Activated CD4-positive, alpha-beta T cell treated with anti-CD3 and anti-CD28 coated beads, Interleukin-2, amount 50 U/mL, for 16 hours (primary cell): ENCODE measurements around the gene INSRR.

ENCODE experiments used
- DNase-seq: peaks from one replicate; pipeline ENCODE4 v3.0.0-alpha.2; 2020

Gene INSRR

DNA sequence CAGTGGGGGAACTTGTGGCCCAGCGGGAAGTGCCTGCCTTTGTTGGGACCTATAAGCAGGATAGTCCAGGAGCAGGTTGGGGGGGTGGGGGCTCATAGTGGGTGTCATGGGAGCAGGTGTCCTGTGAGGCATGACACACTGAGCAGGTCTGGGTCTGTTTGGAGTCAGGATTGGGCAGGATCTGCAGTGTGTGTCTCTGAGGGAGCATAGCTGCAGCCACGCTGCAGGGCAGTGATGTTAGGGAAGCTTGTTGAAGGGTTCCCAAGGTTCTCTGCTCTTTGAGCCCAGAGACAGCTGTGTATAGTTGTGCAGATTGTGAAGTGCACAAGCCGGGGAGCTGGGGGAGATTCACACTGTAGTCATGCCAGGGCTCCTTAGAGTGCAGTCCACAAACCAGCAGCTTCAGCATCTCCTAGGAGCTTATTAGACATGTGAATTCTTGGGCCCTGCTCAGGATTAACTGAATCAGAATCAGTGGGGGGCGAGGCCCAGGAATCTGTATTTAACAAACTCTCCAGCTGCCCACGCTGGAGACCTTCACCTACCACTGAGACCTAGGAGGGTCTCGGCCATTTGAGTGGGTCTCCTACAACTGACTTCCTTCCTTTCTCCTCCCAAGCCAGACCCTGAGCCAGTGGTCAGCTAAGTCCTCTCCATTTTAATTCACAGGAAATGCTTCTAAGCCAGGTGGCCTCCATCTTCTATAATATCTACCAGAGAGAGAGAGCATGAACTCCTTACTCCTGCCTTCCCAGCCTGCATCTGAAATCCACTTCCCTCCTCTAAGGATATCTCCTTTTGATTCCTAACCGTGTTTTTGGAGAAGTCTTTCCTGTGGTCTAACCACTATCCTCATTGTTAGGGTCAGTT lies 11.1 kb downstream of the INSRR start:
- DNase-seq = no peak

DNA sequence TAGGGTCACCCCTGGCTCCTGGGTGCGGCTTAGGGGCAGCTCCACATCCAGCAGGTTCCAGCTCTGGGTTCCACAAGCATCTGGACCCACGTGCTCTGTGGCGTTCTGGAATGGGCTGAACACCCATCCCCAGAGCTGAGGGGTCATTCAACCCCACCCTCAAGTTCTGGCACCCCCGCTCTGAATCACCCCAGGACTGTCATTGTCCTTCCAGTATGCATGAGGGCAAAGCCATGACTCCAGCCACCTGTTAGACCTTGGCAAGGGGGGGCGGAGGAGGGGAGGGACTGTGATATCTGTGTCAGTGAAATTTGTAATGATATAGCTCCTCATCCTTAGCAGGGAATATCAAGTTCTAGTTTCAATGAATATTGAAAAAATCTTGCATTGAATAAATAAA lies 12.3 kb downstream of the INSRR start:
- DNase-seq = no peak

DNA sequence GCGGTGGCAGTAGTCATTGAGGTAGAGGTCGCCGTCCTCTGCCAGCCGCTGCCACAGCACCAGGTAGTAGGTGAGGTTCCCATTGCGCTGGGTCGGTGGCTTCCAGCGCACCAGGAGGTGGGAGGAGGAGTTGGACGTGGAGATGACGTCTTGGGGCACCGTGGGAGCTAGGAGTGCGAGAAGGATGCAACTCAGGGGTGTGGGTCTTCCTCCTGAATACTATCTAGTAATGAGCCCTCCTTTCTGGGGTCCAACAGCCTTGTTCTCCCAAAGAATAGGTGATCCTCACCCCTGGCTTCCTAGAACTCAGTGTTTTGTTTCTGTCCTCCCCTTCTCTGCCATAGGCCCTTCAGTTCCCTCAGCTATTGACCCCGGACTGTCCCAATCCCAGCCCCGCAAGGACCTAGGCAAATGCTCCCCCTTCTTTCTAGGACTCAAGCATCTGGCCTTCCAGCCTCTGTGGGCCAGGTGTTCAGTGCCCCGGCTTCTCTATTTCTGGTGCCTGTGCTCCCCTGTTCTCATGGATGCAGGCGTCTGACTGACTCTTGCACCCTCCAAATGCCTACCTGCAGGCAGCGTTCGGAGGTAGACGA lies 12.9 kb downstream of the INSRR start:
- no peak for DNase-seq

DNA sequence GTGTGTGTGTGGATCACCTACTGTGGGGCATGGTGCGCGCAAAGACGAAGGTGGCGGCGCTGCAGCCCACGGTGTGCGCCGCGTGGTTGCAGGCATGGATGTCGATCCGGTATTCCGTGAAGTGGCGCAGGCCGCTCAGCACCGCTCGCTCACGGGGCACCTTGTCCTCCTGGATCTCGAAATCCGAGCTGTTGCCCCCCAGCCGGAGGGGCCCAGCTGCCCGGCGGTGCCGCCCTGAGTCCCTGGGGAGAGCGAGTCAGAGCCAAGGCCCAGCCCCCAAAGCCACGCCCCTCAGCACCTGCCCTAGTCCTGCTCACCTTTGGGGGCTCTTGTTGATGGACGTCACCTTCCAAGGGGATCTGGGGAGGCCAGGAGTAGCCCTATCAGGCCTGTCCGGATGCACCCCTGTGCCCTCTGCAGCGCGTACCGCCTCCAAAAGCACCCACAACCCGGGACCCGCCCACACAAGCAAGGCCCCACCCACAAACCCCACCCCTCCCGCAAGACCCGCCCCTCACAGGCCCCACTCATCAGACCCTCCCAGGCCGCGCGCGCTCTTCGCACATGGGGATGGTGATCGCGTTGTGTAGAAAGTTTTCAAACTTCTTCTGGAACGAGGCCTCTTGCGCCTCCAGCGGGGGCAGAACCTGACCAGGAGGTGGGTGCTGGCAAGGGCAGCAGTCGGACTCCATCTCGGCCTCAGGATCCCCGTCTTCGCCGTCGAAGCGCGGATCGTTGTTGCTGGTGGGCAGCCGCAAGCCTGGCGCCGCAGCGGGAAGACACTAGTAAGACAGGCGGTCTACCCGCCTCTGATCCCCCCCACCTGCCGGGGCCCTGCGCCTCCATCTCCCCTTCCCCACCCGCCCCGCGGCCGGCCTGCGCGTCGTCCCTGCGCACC lies 13.6 kb downstream of the INSRR start:
- no peak for DNase-seq

DNA sequence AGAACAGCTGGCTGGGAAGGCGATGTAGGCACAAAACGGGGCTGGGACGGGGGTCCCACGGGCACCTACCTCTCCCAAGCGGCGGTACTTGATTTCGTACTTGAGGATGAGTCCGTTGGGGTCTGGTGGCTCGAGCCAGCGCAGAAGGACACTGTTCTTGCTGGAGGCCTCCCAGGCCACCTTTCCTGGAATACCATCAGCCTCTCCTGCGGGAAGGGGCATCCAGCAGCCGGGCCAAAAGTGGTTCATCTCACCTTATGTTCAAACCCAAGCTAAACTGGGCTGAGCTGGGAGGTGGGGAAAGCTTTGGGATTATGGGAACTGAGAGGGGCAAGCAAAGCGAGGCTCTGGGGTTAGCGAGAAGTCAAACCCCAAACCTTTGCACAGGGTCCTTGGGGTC lies 14.3 kb downstream of the INSRR start:
- no peak for DNase-seq

DNA sequence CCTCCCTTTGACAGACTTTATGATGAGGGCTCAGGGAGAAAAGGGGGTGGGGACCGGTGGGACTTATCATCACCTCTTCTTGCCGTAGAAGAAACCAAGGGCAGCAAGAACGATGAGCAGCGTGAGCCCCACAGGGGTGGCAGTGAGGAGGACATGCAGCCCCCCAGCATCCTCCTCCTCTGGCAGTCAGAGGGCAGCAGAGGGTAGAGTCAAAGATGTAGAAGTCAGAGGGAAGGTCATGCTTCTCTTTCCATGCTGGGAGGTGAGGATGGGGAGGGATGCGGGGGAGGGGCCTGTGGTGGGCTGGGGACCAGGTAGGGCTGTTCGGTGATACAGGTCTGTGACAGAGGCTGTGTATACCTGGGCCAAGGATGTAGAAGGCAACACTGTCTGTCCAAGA lies 14.8 kb downstream of the INSRR start:
- no peak for DNase-seq

DNA sequence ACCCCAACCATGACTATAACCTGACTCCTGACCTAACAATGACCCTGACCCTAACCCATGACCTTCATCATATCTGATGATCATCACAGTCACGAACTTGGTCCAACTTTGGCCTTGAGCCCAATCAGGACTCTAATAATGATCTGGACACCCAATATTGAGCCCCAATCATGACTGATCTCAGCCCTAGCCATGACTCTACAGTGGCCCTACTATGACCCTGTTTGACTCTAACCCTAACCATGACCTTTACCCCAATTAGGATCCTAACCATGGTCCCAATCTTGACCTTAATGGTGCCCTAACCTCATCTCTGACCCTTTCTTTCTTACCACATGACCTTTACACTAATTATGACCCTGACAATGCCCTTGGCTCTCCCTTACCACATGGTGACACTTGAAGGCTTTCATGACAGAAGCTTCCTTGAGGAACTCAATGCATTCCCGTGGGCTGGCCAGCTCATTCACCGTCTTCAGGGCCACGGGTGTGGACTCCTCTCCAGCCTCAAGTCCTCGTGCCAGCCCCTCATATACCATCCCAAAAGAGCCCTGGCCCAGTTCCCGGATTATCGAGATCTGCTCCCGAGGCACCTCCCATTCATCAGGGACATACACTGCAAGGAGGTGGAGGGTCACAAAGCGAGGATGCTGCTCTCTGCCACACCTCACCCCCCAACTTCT lies 16.2 kb downstream of the INSRR start:
- DNase-seq = no peak

DNA sequence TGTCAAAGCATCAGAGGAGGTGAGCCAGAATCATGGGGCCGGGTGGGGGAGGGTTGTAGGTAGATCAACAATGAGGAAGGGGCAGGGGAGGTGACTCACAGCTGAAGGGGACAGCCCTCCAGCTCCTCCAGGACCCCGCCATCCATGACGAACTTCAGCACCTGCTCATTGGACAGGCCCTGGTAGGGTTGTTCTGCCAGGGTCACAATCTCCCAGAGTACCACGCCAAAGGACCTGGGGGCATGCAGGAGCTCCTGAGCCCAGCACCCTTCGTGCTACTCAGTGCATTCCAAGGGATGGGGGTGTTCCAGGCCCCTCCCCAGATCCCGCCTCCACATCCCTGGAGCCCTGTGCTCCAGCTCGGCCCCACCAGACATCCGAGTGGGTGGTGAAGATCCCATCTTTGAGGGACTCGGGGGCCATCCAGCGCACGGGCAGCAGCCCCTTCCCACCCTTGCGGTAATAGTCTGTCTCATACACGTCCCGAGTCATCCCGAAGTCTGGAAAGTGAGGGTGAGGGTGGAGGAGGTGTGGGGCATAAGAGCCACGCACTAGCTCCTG lies 17.5 kb downstream of the INSRR start:
- no peak for DNase-seq

DNA sequence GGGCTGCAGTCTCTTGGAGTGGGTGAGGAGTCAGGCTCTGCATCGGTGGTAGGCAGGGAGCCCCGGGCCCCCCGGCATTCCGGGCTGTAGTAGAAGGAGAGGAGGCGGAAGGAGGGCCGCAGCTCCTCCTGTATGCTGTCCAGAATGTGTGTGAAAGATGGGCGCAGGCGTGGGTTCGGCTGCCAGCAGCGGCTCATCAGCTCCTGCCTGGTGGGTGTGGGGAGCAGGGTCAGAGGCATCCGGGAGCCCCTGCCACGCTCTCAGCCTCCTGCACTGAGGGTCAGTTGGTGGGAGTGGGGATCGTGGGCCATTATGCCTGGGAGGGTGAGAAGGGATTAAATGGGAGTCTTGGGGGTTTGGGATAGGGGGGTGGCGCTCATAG lies 18.0 kb downstream of the INSRR start:
- DNase-seq = no peak

DNA sequence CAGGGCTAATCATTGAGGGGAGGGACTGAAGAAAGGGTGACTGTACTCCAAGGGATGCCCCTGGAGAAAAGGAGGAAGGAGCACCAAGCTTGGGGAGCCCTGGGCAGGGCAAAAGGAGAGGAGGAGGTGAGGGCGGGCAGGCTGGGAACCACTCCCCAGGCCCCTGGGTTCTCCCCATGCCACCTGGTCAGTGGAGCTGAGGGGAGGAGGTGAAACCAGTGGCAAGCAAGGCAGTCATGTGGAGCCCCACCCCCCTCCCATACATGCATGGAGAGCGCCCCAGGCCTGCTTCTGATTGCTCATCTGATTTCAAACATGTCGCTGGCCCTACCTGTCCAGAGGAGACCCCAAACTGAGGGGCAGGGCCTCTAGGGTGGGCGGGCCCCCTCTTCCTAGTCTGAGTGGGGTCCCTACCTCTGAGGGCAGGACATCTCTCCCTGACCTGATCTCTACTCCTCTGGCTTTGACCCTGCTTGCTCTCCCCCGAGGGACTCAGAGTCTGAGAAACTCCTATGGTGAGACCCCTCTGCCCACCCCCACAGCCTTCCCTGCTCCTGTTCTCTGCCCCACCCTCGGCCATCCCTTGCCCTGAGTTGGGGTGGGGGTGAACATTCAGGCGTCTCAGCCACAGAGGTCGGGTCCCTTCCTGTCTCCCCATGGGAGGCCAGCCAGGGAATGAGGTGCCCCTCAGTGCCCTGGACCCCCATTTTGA lies 18.6 kb downstream of the INSRR start:
- no peak for DNase-seq

DNA sequence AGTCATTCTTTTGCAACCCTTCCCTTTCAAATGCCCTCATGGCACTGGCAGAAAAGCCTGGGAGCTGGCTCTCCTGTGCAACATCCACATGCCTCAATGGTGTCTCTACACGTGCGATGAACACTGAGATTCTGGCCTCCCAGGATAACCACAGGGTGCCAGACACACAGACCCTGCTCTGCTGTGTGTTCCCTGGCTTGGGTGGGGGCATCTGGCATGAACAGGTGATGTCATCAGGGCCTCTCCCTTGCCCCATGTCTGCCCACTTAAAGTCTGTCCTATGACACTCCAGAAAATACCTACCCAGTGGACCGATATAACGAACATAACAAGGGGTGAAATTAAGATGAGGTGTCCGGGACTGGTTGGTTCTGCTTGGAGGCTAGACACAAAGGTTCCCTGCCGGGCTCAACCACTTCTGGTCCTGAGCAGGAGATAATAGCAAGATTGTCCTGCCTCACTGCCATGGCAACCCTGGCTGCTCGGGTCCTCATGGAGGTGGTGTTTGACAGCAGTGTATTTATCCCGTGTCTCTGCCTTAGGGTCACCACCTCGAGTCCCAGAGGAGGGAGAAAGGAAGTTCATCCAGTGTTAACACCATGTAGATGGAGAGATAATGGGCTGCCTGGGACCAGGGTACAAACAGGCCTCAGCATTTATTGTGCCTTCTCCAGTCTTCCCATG lies 19.3 kb downstream of the INSRR start:
- no peak for DNase-seq

DNA sequence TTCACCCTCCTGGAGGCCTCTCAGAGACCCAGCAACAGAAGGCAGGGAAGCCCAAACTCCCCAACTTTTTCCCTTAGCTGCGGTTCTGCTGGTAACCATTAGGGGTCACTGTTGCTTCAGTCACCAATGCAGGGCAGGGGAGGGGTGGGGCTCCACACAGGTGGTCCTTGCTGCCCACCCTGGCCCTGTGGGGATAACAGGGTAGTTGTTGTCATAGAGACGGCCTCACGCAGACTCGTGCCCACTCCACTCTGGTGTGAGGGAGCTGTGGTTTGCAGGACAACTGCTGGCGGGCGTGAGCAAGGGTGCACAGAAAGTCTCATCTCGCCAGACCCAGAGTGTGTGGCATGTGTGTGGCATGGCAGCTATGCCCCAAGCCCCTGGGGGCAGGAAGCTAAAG lies 19.9 kb downstream of the INSRR start:
- peak; percentile 48 for DNase-seq

DNA sequence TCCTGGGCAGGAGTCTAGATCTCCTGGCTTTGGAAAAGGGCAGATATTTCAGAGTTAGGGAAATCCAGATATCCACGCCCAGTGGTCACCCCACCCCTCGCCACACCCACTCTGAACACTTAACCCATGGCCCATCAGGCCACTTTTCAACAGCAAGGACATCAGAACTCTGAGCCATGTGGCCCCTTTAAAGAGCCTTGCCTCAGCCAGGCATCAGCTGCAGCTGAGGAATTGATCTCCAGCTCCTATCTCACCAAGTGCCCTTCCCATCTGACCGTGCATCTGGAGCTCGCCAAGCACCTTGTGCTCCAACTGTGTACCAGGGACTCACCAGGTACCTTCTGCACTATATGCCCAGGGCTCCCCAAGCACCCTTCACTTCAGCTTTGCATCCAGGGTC lies 22.0 kb downstream of the INSRR start:
- DNase-seq = no peak

DNA sequence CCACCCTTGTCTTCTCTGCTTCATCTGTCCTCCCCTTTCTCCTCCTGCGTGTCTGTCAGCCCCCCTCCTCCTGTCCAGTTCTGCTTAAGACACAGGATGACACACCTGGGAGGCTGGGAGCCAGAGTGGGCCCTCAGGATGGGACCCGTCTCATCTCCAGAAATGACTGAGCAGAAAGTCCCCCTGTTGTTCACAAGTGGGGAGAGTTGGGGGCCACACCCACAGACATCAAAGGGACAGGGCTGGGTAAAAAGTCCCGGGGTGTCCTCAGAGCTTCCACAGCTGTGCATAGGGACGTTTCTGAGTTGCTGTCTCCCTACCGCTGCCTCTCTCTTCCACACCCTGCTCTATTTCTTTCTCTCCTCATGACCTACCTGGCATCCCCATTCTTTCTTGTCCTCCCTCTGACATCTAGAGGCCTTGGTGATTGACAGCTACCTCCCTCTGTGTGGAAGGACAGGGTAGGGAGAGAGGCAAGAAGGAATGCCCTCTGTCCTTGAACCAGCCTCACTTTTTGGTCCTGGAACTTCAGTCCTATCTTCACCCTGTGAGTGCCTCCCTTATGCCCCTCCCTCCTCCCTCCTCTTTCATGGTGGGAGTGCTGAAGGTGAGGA lies 22.8 kb downstream of the INSRR start:
- DNase-seq = peak; percentile 62

DNA sequence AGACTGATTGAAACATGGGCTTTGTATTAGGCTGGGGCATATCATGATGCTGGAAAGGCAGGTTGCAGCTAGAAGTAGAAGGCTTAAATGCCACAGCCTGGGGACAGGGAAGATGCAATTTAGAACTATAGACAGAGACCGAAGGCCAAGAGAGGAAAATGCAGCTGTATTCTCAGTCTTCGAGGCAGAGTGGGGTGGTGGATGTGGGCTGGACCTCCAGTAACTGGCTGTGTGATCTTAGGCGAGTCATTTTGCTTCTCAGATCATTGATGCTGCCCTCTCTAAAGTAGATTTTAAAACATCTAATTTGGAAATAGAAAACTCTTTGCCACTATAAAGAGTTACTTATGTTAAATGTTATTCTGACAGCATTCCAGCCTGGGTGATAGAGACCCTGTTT lies 24.6 kb downstream of the INSRR start:
- DNase-seq = no peak

DNA sequence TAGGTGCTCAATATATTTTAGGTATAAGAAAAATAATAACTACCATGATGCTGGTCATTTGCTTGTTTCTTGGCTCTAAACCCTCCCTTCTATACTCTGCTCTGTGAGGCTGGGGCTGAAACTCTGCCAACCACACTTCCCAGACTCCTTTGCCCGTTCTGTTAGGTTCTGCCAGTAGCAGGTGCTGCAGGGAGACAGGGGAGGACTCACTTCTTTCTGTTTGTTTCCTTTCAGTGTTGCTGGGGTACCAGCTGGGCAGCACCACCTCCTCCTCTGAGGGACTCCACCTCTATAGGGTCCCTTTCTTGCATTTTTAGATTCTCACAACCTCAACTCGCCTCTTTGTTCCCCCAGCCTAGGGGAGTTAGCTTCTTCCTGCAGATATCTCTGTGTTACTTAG lies 25.3 kb downstream of the INSRR start:
- DNase-seq = no peak

DNA sequence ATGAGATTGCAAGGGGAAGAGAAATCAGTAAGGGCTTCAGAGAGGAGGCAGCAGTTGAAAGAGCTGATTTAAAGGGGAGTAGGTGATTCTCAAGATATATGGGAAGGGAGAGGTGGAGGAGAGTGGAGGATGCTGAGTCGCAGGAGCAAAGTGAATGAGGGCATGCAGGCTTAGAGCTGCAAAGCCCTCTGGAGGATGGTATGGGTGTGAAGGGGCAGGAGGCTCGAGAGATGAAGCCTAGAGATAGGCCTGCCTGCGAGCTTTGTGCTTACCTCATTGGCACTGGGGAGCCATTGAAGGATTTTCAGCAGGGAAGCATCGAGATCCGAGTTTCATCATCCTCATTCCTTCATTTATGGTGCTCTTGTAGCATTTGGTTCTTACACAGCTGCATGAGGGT lies 26.5 kb downstream of the INSRR start:
- DNase-seq = no peak

DNA sequence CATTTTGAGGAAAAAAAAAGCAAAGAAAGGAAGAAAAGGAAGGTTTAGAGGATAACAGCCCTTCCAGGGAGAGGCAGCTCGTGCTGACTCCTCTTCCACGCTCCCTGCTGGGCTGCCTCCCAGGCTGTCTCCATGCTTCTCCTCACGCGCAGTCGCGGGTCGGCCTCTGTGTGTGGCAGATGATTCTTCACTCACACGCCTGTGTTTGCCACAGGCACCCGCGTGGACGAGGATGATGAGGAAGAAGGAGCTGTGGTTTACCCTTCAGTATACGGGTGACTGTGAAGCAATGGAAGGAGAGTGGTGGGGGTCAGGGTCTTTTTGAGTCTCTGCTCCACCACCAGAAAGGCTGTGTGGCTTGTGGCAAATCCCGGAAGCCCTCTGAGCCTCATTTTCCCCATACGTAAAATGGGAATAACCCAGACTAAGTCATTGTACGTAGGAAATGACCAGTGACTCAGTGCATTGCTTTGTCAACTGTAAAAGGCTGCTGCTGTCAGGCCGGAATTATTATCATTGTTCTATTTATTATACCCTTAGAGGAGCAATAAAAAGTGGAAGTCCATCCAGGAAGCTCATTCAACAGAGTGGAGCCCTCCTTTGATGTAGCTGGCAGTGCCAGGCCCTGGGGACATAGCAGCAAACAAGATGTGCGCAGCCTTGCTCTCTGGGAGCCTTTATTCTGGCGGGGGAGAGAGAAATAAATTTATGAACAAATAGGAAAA lies 30.4 kb downstream of the INSRR start:
- no peak for DNase-seq

DNA sequence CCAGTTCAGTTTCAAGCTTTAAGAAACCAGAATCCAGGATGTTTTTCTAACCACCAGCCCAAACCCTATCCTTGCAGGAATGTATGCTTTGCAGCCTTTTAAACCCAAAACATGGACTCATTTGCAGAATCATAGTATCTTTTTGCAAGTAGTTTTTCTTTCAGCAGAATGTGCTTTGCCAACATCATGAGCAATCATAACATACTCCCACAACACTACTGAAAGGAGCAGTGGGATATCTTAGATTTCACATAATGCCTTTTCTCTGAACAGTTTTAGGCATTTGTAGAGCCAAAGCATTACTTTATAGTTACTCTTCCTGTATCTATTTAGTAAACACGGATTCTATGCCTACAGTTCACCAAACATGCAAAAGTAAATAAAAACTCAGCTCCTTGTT lies 32.3 kb downstream of the INSRR start:
- DNase-seq = no peak

DNA sequence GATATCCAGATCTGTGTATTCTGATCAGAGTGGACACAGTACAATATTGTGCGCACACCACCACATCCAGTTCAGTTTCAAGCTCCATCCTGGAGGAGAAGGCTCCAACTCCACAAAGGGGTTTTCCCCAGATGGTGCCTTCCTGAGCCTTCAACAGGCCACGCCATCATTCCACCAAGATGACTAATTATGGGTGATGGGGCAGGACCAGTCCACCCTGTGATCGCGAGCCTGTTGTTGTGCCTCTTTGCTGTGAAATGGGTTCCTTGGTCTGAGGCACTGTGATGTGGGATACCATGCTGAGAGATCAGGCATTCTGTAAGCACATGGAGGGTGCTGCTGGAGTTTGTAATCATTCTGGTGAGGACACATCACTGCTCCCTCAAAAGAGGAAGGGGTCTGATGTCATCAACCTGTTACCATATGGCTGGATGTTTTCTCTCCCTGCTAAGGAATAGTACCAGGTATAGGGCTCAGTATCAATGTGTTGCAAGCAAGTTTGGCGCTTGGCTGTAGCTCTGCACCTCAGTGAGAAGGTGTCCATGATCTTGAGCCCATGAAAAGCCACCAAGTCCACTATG lies 35.6 kb downstream of the INSRR start:
- DNase-seq = no peak
